ENCODE measurements around the gene RNASE12. TPM values are rescaled to one million over a fixed set of nuclear protein-coding genes. Genes with fewer than 3 reads are reported as not detected.

Gene RNASE12
- total and polyA plus RNA-seq, 9 of the 15 experiments (the other 6 are each of a cell fraction or from before 2014, with no cell fraction given), result 0.24 TPM; not detected in 8

- Histone ChIP-seq H3K9me3 (replicated peaks; ENCODE audit: control insufficient read depth, insufficient read depth, low read depth, low read length) (no peaks in the 10 kb centered on the region), H3K79me2 (ENCODE audit: control insufficient read depth, insufficient read depth, low read length) (no peaks in the 10 kb centered on the region), H3K4me3 (no peak overlapping the region), H3K27ac (ENCODE audit: extremely low read depth, low read depth, low read length) (no peak overlapping the region), H2AFZ (ENCODE audit: low read depth, low read length) (no peak overlapping the region), H3K4me1 (replicated peaks in 1 of 2; ENCODE audit: control insufficient read depth in 2 of 2, insufficient read depth in 2 of 2, low read length in 2 of 2) (peaks cover 0 to 6% of the 10 kb centered on the region in 2 experiments; a peak in 3 of 5 replicates), H4K20me1 (replicated peaks; ENCODE audit: control insufficient read depth, insufficient read depth, low read length) (no peaks in the 10 kb centered on the region), H3K4me2 (ENCODE audit: insufficient read depth, low read length) (no peak overlapping the region), H3K9ac (ENCODE audit: insufficient read depth in 1 of 2, low read depth in 2 of 2, low read length in 2 of 2) (no peak overlapping the region), H3K27me3 (ENCODE audit: control insufficient read depth in 2 of 2, insufficient read depth in 2 of 2, low read length in 2 of 2) (no peaks in the 10 kb centered on the region), H3K36me3 (ENCODE audit: control insufficient read depth, insufficient read depth, low read length) (no peaks in the 10 kb centered on the region), H3K9me1 (ENCODE audit: control insufficient read depth, insufficient read depth, low read length) (no peaks in the 10 kb centered on the region)
- no TSS peak for BruUV-seq (replicated peaks)
- ATAC-seq, result no peak
- POLR2A ChIA-PET, result no interaction called here
- CTCF ChIA-PET (ENCODE audit: low intra/inter-chr PET ratio), result no interaction called here
- DNase-seq (ENCODE audit: extremely low read depth in 1 of 4, low spot score in 3 of 4), result no peak
- intact Hi-C loops (cut with micrococcal nuclease) (no loop called here), in situ Hi-C loops (cut with MboI) (loop anchor here (10.0 kb wide), 1 partner anchor 188 kb away; the partner anchor contains the start of gene TEP1)
- WGBS (ENCODE audit: insufficient coverage, low coverage, missing lambda C conversion rate), result 80% methylated on average over 6 of the region's 9 CpGs
- TF ChIP-seq ZNF347 (CRISPR knock-in tag; IDR thresholded peaks at IDR 0.05; ENCODE audit: low read depth) (no peak), TAF9B (IDR thresholded peaks at IDR 0.05; ENCODE audit: partially characterized antibody) (no peak)
- FAIRE-seq, result no peak
Measured at GRCh38 chr14:20602583-20602982, 11.4 kb upstream of the RNASE12 start.

GRCh38 chr14:20601522-20601921 is 10.3 kb upstream of the RNASE12 start:
- no peak overlapping the region for H3K27ac ChIP-seq (ENCODE audit: extremely low read depth, low read depth, low read length)
- BruUV-seq (replicated peaks), result no TSS peak
- 0 out of 4 replicates have a peak overlapping the region, but pooled peaks of 1 of the 2 experiments have one; percentile 17 for H3K9ac ChIP-seq (ENCODE audit: insufficient read depth in 1 of 2, low read depth in 2 of 2, low read length in 2 of 2)
- no peaks in the 10 kb centered on the region for H3K27me3 ChIP-seq (ENCODE audit: control insufficient read depth in 2 of 2, insufficient read depth in 2 of 2, low read length in 2 of 2)
- no peaks in the 10 kb centered on the region for H3K79me2 ChIP-seq (ENCODE audit: control insufficient read depth, insufficient read depth, low read length)
- ChIA-PET CTCF (ENCODE audit: low intra/inter-chr PET ratio) (no interaction called here), POLR2A (interaction anchor here (0.6 to 1.2 kb wide), 3 partner anchors 46 to 132 kb away, joined by 3 to 4 read pairs (median 3); partner anchors contain the start of gene PNP)
- no peak overlapping the region for H3K4me3 ChIP-seq
- H3K4me2 ChIP-seq (ENCODE audit: insufficient read depth, low read length), result peak overlapping the region; percentile 5; the same call in 1 of the 2 replicates
- H2AFZ ChIP-seq (ENCODE audit: low read depth, low read length), result peak overlapping the region; percentile 55; the same call in 1 of the 2 replicates
- H3K9me3 ChIP-seq (replicated peaks; ENCODE audit: control insufficient read depth, insufficient read depth, low read depth, low read length), result no peaks in the 10 kb centered on the region
- no peaks in the 10 kb centered on the region for H4K20me1 ChIP-seq (replicated peaks; ENCODE audit: control insufficient read depth, insufficient read depth, low read length)
- FAIRE-seq, result no peak
- H3K4me1 ChIP-seq (replicated peaks in 1 of 2; ENCODE audit: control insufficient read depth in 2 of 2, insufficient read depth in 2 of 2, low read length in 2 of 2), result peaks cover 0 to 6% of the 10 kb centered on the region in 2 experiments; a peak in 3 of 5 replicates
- H3K36me3 ChIP-seq (ENCODE audit: control insufficient read depth, insufficient read depth, low read length), result no peaks in the 10 kb centered on the region
- no peaks in the 10 kb centered on the region for H3K9me1 ChIP-seq (ENCODE audit: control insufficient read depth, insufficient read depth, low read length)
- no peak for ATAC-seq
- WGBS (ENCODE audit: insufficient coverage, low coverage, missing lambda C conversion rate), result 42% methylated on average over 10 of the region's 12 CpGs
- intact Hi-C loops (cut with micrococcal nuclease) (no loop called here), in situ Hi-C loops (cut with MboI) (loop anchor here (10.0 kb wide), 1 partner anchor 187 kb away; the partner anchor contains the start of gene TEP1)
- DNase-seq (ENCODE audit: extremely low read depth in 1 of 4, low spot score in 3 of 4), result no peak
- 0 out of 2 replicates have a peak, but pooled peaks have one; percentile 35 for TF ChIP-seq REST (IDR thresholded peaks at IDR 0.05; ENCODE audit: borderline replicate concordance)
- TF ChIP-seq REST (CRISPR knock-in tag; IDR thresholded peaks at IDR 0.05; ENCODE audit: low read depth), result no peak

Data from K562 (cell line).